GM21619 (cell line): ENCODE measurements around the gene ITM2C.

Source experiments
- ATAC-seq: cut with Tn5 transposase; IDR thresholded peaks from one replicate; pipeline ENCODE4 v1.9.1; 2021; ENCODE audit not compliant: unreplicated experiment

The ITM2C gene

DNA sequence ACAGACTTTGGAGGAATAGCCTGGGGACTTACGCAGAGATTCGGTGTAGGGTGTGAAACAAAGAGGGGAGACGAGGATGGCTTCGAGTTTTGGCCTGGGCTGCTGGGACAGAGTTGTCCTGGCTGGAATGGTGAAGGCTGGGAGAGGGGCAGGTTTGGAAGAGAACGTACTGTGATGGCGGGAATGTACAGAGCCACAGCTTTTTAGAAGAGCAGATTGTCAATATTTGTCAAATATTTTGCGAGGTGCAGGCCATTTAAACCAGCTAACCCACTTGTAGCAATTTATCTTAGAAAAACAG, 14.4 kb upstream of the ITM2C start:
- no peak for ATAC-seq

DNA sequence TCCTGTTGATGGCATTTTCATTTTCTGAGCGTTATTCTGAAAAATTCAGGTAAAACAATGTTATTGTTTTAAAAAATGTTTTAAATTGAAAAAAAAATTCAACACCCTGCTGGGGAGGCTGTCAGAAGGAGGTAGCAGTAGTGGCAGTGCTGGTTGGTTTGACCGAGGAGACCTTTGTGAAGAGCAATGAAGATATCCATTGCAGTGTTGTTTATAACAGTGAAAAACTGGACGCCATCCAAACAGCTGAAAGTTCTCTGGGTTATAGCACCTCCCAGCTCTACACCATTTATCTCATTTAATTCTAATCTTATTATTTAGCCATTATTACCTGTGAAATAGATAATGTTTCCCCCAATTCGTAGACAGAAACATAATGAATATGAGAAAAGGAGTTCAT, 12.6 kb upstream of the ITM2C start:
- no peak for ATAC-seq

DNA sequence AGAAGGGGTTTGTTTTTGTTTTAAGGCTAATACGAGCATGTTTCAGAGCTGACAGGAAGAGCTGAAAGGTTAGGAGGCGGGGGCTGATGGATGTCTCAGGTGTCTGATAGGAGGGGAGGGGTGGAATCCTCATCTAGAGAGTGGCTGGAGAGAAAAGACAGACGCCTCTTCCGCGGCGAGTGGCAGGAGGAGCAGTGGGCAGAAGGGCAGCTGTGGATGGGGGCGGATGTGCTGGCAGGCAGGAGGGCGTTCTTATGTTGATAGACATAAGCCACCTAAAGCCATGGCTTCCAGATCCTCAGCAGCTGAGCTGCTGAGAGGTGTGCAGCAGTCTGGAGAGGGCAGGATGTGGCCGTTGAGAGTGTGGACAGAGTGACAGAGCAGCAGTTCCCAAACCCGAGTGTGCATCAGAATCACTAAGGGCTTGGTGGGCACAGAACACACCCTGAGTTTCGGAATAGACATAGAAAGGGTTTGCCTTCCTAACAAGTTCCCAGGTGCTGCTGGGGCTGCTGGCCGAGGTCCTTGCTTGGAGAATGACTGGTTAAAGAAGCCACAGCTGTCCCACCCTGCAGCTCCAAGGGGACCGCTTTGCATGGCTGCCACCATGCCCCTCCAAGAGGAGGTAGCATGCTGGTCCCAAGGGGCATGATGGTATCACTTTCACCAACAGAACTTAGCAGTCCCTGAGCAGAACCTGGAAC, 3.0 kb upstream of the ITM2C start:
- no peak for ATAC-seq

DNA sequence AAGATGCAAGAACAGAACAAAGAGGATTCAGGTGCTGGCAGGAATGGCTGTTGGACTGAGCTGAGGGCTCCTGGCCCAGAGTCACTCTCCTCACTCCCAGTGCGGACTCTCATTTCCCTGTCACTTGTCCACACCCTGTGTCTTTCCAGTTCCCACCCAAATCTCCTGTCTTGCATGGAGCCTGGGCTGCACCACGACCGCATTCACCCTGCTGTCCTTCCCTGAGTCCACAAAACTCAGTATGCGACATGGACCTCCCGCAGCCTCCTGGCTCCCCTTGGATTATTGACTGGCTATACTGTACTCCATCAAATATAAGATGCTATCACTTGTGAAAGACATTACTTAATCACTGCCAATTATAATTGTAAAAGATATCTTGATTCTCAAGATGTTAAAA, 2.5 kb upstream of the ITM2C start:
- ATAC-seq = no peak

DNA sequence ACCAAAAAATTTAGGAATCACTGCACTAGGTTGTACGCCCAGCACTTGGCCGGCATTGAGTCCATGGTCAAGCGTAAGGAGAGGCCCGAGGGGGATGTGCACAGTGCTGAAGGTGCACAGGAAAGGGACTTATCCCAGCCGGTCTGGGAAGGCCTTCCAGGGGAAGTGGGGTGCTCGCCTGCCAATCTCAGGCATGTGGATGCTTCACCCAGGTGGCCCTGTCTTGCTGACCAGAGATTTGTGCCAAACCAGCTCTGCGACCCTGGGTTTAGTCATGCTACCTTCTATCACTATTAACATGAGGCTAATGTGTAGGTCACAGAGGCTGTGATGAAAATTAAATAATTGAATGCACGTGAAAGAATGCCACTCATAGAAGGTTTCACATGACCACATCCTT, 1.7 kb upstream of the ITM2C start:
- no peak for ATAC-seq

DNA sequence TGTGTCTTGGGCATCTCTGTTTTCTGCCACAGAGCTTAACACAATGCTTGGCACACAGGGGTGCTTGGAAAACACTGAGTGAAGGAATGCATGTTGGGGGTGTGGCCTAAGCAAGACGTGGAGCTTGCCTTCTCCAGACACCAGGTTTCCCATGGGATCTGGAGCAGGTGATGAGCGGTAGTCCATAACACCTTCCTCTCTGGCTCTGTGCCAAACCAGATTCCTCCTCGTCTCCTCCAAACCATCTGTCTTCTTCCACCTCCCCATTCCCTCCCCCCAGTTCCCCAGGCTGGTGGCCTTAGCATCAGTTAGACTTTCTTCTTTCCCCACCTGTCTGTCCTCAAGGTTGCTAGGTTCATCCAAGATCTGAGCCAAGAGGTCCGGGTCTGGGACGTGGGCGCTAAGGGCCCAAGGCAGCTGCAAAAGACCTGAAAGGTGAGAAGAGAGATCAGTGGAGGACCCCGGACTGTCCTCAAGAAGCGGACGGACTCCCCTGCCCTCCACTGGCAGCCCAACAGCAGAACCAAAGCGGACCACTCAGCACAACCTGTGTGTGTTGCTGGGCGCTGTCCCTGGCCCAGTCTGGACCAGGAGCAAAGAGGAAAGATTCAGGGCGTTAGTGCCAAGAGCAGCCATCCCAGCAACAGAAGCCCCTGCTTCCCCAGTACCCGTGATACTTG, 1.2 kb upstream of the ITM2C start:
- no peak for ATAC-seq

DNA sequence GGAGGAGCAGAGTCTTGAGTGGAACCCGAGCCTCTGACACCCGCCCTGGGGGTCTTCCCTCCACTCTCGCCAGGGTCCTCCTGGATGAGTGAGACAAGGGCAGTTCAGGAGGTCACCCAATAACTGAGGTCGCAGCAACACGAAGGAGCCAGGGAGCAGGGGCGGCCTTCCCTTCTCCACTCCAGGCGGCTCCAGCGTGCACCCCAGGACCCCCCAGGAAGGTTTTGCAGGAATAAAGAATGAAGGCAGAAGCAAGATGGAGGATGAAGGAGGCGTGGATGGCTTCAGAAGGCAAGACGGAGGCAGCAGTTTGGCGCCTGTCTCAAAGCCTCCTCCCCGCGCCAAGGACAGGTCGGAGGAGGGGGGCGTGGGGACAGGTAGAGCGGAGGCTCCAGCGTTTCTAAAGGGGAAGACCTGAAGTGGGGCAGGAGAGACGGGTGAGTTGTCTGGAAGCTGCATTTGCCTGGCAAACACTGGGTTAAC, 579 bp upstream of the ITM2C start:
- ATAC-seq = no peak

DNA sequence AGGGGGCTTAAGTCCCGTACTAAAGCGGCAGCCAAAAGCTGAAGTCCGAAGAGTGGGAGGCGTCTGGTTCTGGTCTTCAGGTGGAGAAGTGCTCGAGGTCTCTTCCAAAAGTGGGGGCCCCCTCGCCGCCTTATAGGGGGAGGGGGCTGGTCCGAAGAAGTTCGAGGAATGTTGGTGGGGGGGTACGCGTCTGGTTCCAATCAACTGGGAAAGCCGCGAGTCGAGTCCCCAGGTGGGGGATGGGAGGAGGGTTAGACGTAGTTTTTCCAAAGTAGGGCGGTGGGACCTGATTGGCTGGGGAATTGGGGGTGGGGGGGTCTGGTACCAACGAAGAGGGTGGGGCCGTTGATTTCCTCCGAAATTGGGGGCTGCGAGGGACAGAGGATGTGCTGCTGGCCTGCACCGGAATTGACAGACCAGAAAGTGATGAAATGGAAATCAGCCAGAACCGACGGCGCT, 594 bp downstream of the ITM2C start:
- no peak for ATAC-seq

DNA sequence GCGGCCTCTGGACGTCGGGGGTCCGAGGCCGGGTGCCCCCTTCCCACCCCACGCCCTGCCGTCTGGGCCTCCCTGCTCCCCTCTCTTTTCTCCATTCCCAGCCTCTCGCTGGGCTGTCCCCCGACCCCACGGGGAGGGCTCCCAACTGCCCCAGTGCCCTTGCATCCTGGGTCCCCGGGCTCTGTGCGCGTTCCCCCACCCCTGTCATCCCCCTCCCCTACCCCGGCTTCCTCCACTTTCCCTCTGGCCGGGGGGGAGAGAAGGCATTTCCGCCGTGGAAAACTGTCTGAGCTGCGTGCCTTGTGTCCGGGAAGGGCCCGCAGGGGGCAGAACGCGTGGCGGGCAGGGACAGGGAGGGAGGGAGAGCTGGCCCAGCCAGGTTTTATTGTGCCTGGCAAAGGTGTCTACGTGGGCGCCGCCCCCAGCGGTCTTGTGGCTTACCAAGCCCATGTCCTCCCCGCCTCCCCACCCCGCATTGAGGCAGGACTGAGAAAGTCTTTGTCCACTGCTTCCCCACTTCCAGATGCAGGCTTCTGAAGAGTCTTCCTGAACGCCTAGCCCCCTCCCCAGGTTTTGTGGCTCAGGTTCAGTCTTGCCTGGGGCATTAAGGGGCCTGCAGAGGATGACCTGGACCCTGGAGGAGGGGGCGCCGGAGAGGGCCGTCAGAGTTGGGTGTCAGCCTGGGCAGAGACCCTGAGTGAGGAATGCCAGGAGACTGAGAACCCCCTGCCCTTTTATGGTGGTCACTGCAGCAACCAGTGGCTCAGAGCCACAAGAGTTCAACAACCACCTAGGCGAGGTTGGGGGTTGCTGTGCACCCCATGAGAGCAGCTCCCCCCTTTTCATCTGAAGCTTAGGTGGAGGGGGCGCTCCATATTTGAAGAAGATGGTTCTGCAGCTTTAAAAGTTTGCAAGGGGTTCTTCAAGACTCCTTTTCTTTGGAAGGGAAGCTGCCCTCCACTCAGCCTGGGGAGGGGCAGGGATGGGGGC, 1.3 kb downstream of the ITM2C start:
- ATAC-seq = no peak

DNA sequence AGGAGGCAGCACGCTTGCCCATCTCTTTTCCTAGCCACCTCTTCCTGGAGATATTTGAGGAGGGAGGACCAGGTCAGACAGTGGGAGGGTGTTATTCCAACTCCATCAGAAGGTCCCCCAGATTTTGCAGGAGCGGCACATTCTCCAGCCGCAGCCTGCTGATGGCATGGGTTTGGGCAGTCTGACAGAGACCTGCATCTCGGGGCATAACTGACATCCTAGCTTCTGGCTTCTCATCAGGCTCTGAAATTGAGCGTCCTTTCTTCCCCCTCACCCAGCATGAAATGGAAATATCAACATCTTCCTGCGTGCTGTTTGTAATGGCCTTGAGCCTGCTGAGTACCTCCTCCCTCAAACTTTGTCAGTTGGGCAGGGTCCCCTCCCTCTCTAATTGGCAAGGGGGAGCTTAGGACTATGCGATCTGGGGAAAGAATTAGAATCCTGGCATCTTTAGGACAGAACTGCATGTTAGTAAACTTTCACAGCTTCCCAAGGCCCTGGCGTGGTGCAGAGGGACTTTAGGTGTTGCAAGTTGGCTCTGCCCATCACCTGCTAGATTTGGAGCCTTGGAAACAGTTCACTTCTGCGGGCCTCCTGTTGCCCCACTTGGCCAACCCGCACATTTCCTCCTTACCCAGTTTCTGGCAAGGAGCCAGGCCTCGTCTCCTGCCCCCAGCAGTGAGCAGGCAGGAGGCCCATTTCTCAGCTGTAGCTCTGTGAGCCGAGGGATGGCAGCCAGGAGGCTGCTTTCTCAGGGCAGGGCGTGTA, 2.2 kb downstream of the ITM2C start:
- no peak for ATAC-seq

DNA sequence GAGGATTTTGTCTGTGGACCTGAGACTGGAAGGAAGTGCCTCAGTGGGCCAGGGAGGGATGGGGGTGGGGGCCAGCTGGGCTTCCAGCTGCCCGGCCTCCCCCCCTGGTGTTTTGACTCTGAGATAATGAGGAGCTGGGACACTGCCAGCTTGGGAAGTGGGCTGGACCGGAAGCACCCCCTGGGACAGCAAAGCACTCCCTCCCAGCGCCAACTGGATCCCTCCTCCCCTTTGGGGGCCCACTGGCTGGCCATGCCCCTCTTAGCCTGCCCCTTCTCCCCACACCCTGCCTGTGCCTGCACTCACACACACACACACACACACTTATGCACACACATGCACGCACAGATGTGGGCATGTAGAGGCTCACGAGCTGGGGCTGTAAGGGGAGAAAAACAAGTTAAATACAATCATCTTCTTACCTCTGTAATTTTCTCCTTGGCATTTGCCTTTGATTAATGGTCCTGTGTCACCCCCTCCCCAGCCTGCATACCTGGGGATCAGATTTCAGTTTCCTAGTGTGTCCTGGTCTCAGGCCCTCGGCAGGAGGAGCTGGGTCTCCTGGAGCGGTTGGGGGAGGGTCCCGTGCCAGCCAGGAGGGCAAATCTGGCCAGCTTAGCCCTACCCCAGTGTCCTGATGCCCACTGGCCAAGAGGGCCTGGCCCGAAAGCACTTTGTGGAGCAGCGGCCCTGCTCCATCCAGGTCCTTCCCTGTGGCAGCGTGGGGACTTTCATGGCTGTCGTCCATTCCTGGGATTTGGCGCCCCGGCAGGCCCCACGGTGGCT, 3.6 kb downstream of the ITM2C start:
- ATAC-seq = no peak

DNA sequence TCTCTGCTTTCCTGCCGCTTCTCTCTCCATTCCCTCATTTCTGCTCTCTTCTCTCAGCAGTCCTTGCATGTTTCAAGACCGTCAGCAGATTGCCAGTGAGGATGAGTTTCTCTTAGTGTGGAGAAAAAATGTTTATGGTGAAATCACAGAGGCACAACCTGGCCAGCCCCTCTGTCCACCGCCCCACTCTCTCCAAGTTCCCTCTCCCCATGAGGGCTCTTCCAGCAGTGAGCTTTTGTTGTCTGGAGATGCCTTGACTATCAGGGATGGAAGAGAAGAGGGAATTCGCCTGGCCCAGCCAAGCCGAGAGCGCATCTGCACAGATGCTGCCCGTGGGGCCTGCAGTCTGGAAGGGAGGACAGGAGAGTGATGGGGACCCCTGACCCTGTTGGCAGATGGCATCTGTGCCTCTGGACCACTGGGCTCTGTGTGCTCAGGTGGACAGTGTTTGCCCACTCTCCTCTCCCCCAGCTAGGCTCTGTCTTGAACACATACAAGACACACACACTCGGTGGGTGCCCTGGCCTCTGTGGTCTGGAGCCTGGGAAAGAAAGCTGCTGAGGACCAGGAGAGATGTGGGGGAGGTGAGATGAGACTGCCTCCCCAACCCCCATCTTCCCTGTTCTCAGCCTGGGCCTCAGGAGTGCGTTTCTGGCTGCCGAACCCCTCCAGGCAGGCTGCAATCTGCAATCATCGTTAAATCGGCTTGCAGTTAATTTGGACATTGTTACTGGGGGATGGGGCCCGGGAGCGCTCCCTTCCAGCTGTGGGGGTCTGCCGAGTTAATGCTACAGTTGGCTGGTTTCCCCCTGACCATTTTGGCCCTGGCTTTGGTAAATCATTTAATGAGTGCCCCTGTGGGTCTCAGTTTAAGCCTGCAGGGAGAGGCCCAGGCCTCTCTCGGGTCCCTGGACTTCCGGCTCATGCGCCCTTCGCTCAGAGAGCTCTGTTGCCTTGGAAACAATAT, 4.5 kb downstream of the ITM2C start:
- ATAC-seq = no peak

DNA sequence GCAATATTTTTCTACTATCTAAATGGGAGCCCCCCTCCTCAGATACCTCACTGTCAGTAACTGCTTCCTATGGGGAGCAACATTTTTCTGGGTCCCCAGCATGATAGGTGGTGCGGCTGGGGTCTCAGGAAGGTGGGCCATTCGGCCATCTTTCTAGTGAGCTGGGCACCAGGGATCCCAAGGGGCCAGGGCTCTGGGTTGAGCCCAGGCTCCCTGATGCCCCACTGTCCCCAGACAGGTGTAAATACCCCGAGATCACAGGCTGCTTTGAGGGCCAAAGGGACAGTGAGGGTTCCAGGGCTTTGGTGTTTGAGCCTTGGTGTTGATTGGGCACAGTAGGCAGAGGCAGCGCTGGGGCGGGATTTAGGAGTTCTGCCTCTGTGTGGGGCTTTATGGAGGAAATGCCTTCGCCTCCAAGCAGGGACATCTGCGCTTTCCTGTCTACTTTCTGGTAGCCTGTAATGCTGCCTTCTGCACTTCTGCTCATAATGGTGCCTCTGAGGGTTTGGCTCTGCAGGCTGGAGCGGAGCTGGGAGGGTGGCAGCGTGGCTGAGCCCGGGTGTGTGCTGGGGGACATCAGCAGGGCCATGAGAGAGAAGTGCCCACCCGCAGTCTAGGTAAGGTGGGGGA, 5.3 kb downstream of the ITM2C start:
- no peak for ATAC-seq

DNA sequence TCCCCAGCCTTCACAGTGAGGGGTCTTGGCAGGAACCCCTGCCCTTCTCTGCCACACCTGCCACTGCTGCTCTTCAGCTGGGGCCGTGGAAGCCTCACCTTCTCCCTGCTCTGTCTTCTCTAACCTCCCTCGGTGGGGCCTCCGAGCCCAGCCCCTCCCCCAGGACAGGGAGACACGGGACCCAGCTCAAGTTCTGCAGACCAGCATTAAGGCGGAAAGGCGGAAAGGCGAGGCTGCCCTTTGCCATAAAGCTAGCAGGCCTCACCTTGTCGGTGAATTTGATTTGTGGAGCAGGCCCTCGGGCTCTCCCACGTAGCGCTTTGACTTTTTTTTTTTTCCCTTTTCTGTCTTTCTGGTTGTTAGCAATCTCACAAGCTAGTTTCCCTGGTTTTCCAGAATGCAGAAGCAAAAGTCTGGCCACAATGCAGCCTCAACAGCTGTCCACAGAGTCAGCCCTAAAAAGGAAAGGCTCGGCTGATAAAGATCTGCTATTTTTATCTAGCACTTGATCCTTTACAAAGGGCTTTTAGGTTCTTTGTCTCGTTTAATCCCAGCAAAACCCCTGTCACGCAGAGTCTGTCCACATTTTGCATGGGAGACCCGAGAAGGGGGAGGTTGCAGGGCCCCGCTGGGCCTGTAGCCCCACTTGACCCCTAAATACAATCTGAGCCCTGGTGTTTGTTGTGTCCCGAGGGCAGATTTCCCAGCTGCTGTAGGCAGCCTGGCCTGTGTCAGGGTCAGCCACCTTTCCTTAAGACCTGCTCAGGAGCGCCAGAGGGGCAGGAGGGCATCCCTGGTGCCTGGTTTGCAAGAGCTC, 6.0 kb downstream of the ITM2C start:
- ATAC-seq = no peak

DNA sequence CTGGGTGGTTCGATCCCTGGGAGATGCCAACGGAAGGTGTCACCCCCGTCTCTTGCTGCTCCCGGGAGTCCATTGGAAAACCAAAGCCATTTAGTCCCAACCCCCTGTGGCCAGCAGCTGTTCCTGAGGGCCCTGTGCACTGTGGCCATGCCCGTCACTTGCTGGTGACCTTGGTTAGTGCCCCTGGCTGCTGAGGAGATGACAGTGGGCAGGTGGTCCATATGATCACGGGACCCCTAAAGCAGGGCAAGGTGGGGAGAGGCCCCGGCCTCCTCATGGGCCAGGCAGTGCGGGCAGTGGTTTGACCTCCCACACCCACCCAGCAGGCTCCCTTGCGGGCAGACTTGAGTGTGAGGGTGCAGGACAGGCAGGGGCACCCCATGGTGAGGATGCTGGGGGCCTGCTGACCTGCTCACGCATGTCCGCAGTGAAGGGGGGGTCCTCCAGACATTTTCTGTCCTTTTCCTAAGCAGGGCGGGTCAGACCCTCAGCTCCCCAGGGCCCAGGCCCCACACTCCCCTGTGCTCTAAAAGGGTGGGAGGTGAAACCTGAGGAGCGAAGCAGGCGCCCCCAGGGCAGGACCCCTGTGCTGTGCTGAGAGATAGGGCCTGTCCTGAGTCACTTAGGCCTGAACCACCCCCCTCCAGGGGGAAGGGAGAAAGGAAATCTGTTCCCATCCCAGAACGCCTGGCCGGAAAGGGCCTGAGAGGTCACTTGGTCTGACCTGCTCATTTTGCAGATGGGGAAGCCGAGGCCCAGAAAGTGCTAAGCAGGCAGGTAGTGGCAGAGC, 6.8 kb downstream of the ITM2C start:
- ATAC-seq = no peak

DNA sequence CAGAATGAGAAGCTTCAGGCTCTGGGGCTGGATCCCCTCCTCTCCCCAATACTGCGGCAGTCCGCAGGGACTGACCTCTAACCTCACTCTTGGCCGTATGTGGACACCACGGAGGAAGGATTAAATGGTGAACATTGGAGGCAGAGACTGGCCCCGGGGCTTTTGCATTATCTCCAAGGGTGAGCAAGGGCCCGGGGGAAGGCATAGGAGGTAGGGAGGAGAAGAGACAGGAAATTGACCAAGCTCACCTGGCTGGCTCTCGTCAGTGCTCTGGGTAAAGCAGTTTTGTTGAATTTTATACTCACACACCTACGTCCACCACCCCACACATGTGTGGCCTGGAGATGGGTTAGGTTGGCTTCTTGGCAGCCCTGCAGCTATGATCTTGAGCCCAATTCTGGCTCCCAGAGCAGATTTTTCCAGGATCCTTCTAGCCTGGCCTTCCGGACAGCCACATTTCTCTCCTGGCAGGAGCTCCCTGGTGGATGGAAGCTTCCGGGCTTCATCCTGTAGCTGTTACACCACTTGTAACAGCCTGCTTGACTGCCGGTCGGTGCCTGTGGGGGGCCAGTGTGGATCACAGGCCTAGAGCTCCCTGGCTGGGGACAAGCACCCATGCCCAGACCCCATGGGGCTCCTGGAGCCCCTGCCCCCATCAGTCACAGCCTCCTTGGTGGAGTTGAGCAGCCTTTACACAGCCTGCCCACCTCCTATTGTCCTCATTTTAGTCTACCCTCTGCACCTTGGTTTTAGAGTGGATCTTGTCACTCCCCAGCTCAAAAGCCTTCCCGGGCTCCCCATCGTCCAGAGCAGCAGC, 7.6 kb downstream of the ITM2C start:
- peak; percentile 5 for ATAC-seq
